Smooth muscle cell of bladder (primary cell): ENCODE results near the gene PAN3. TPM values are rescaled to one million over a fixed set of nuclear protein-coding genes. Genes with fewer than 3 reads are reported as not detected.

Source experiments
- total RNA-seq: library from RNA; depleted of rRNA; stranded (reverse); fragments of >200 nt; gene quantifications from 2 replicates; pipeline ENCODE4 v1.2.3, GENCODE V29; 2014

The PAN3 gene
- 10.4 and 11.7 TPM in 2 replicates for total RNA-seq

GRCh38 chr13:28138012-28138755 lies at the start of gene PAN3:
Gene PAN3, plus strand, starts transcription at chr13:28138545. Its CDS starts 113 bp downstream, at chr13:28138658.

GRCh38 chr13:28100150-28101121 lies 37.9 kb upstream of the PAN3 start, which contains the start of gene FLT3:
Gene FLT3, minus strand, starts transcription at chr13:28100576. Its CDS starts 66 bp downstream, at chr13:28100510.

Other genes starting within 250 kb of the PAN3 start
- gene PDX1, start 218.5 kb upstream of the PAN3 start, total RNA-seq, result not detected in 2 replicates
- under 0.01 TPM in 1 of 2 replicates, not detected in the other for gene CDX2, start 169.2 kb upstream of the PAN3 start, total RNA-seq
- gene URAD, start 149.9 kb upstream of the PAN3 start, total RNA-seq, result not detected in 2 replicates
- gene FLT3, start 38.0 kb upstream of the PAN3 start, total RNA-seq, result under 0.01 TPM in 1 of 2 replicates, not detected in the other